Adipose tissue (tissue), 3 donors: ENCODE results near the gene KIAA1328. TPM values are rescaled to one million over a fixed set of nuclear protein-coding genes. Genes with fewer than 3 reads are reported as not detected.

Experiments
- H3K27ac ChIP-seq: one replicate; pipeline ENCODE4 v1.5.1; 2013; ENCODE audit warnings: low read depth, low read length
- WGBS, 3 donors: extraction: QIAGEN DNeasy Blood & Tissue Kit; methylation state at CpG; one replicate each; pipeline ENCODE4 v1.1.7; 2013; 5-methylcytosine and 5-hydroxymethylcytosine counted together
- polyA plus RNA-seq, 3 donors: library from polyadenylated mRNA; stranded (reverse); fragments of 200-250 nt; gene quantifications; one replicate each; pipeline ENCODE4 v1.2.3, GENCODE V29; 2013
- donor health status: healthy with polysubstance abuse.
- donor health status: Bipolar disorder and iron deficiency.
- donor health status: healthy.

Gene KIAA1328
- polyA plus RNA-seq, 3 donors, result 1.6 to 4.3 (median 2.9) TPM

- 49 to 63% (median 59%) methylated on average over 3 of the region's 3 CpGs for WGBS, 3 donors
- no peak overlapping the region for H3K27ac ChIP-seq
These were observed 401.8 kb downstream of the KIAA1328 start for GRCh38 chr18:37230768-37231167.

- no peak overlapping the region for H3K27ac ChIP-seq
- WGBS, 3 donors, result 55 to 61% (median 57%) methylated on average over 3 of the region's 3 CpGs
These were observed 402.3 kb downstream of the KIAA1328 start for GRCh38 chr18:37231251-37231650.

GRCh38 chr18:37235583-37235982 is 406.7 kb downstream of the KIAA1328 start:
- H3K27ac ChIP-seq, result no peak overlapping the region
- 54 to 84% (median 58%) methylated on average over 2 of the region's 2 CpGs for WGBS, 3 donors

GRCh38 chr18:37238282-37239108 is 409.6 kb downstream of the KIAA1328 start:
- no peak overlapping the region for H3K27ac ChIP-seq
- WGBS, 3 donors, result 85 to 88% (median 85%) methylated on average over 6 of the region's 6 CpGs

- 64 to 69% (median 67%) methylated on average over 6 of the region's 6 CpGs for WGBS, 3 donors
- H3K27ac ChIP-seq, result no peak overlapping the region
These were observed 413.2 kb downstream of the KIAA1328 start for GRCh38 chr18:37242091-37242490.

- 71 to 84% (median 72%) methylated on average over 4 of the region's 4 CpGs for WGBS, 3 donors
These were observed 414.1 kb downstream of the KIAA1328 start for GRCh38 chr18:37242826-37243560.

GRCh38 chr18:37243741-37244140 is 414.8 kb downstream of the KIAA1328 start:
- no peak overlapping the region for H3K27ac ChIP-seq
- WGBS, 3 donors, result 12 to 51% (median 13%) methylated on average over 32 to 36 of the region's 36 CpGs

More at GRCh38 chr18:37242826-37243560, 414.1 kb downstream of the KIAA1328 start:
- no peak overlapping the region for H3K27ac ChIP-seq

GRCh38 chr18:37244618-37245017 is 415.7 kb downstream of the KIAA1328 start:
- 93 to 96% (median 94%) methylated on average over 13 of the region's 13 CpGs for WGBS, 3 donors
- no peak overlapping the region for H3K27ac ChIP-seq

GRCh38 chr18:37246779-37247340 is 417.9 kb downstream of the KIAA1328 start:
- no peak overlapping the region for H3K27ac ChIP-seq
- WGBS, 3 donors, result 89 to 93% (median 91%) methylated on average over 13 of the region's 13 CpGs

GRCh38 chr18:37247497-37248161 is 418.7 kb downstream of the KIAA1328 start:
- H3K27ac ChIP-seq, result no peak overlapping the region
- WGBS, 3 donors, result 80 to 89% (median 83%) methylated on average over 10 of the region's 10 CpGs

GRCh38 chr18:37248281-37248680 is 419.4 kb downstream of the KIAA1328 start:
- 88 to 92% (median 91%) methylated on average over 5 of the region's 5 CpGs for WGBS, 3 donors

GRCh38 chr18:37249171-37249886 is 420.4 kb downstream of the KIAA1328 start:
- WGBS, 3 donors, result 72 to 86% (median 79%) methylated on average over 11 of the region's 11 CpGs
- no peak overlapping the region for H3K27ac ChIP-seq

More at GRCh38 chr18:37248281-37248680, 419.4 kb downstream of the KIAA1328 start:
- H3K27ac ChIP-seq, result no peak overlapping the region

- no peak overlapping the region for H3K27ac ChIP-seq
- 79 to 85% (median 81%) methylated on average over 6 of the region's 6 CpGs for WGBS, 3 donors
These were observed 421.1 kb downstream of the KIAA1328 start for GRCh38 chr18:37249895-37250618.

GRCh38 chr18:37251679-37252078 is 422.8 kb downstream of the KIAA1328 start:
- WGBS, 3 donors, result 64 to 73% (median 73%) methylated on average over 3 of the region's 3 CpGs

GRCh38 chr18:37252342-37252741 is 423.4 kb downstream of the KIAA1328 start:
- 67 to 81% (median 79%) methylated on average over 3 of the region's 3 CpGs for WGBS, 3 donors
- H3K27ac ChIP-seq, result no peak overlapping the region

More at GRCh38 chr18:37251679-37252078, 422.8 kb downstream of the KIAA1328 start:
- H3K27ac ChIP-seq, result no peak overlapping the region

- H3K27ac ChIP-seq, result no peak overlapping the region
These were observed 424.0 kb downstream of the KIAA1328 start for GRCh38 chr18:37252854-37253393.

More at GRCh38 chr18:37252854-37253393, 424.0 kb downstream of the KIAA1328 start:
- 56 to 67% (median 59%) methylated on average over 12 of the region's 12 CpGs for WGBS, 3 donors
